HG03175 (cell line): ENCODE measurements around the gene PTPRN2.
"Not testable (repeated sequence)": the region's sequence is repeated elsewhere in the genome, so short reads cannot be mapped to it uniquely, and the experiment has no call there.

ENCODE experiments used
- ATAC-seq: cut with Tn5 transposase; IDR thresholded peaks from one replicate; pipeline ENCODE4 v1.9.1; 2021; ENCODE audit warnings: mild to moderate bottlenecking, moderate library complexity; ENCODE audit not compliant: unreplicated experiment

The PTPRN2 gene

DNA sequence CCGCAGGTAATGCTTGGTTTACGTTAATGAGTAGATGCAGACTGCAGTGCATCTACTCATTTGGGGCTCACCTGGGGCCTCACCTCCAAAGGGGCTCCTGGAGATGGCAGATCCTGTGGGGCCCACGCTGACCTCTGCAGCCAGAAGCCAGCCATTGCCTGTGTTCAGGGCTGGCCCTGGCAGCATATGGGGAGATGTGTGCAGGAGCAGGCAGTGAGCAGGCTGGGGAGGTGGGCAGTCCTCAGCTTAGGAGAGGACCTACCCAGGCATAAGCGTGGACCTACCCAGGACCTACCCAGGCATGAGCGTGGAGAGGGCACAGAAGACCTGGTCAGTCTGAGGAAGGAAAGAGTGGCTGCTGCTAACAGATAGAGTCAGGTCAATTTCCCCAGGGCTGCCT lies 178.5 kb downstream of the PTPRN2 start:
- no peak for ATAC-seq

DNA sequence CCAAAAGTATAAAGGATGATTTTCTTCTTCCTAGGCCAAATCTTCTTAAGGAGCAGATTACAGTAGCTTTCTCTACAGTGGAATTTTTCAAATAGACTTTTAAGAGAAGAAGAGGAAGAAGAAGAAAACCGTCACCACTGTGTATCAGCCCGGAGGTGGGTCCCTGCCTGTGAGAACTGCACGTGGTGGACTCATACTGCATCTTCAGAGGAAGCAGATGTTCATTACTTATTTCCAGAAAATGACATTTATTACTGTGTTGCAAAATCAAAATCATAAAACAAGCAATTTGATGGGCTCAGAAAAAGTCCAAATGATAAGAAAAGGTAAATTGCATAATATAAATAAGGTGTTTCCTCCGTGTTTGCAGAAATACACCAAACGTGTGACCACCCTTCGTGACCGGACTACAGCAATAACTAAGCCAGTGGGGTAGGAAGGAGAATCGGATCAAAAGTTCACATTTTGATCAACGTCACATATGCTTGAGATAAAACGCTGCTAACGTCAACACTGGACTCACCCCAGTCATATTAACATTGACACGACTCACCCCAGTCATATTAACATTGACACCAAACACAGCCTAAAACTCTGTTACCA lies 179.2 kb downstream of the PTPRN2 start:
- ATAC-seq, result no peak

DNA sequence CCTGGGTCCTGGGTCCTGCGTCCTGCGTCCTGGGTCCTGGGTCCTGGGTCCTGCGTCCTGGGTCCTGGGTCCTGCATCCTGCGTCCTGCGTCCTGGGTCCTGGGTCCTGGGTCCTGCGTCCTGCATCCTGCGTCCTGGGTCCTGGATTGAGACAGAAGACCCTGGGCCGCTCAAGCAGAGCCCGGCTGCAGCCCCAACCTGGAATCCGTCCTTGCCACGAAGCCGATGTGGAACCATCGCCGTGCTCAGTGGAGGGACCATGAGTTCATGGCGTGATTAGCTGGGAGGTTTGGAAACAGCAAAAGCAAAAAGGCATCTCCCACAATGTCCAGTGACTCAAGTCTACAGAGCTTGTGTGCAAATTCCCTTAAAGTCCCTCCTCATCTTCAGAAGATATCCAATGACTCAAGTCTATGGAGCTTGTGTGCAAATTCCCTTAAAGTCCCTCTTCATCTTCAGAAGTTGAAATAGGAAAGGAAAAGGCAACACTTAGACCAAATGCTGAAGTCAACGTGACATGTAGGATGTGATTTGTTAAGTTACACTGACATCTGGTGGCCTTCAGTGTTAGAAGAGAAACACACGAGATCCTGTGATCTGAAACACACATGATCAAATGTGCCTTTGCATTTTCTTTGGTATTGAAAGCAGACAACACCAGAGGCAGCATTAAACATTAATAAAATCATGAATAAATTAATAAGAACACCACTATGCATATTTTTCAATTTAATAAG lies 179.9 kb downstream of the PTPRN2 start:
- no peak for ATAC-seq

DNA sequence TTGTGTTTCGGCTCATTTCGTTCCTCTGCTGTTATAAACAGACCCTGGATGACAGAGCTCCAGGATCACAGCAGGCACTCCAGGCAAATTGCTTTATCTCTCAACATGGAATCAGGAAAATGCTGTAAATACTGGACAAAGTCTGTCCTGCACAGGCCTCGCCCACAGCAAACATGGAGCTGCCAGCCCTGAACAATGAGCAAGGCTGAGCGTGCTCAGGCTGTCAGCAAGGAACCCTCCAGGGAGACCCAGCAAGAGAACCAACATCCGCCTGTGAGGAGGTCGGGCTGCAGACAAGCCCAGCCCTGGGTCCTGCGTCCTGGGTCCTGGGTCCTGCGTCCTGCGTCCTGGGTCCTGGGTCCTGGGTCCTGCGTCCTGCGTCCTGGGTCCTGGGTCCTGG lies 180.8 kb downstream of the PTPRN2 start:
- no peak for ATAC-seq

DNA sequence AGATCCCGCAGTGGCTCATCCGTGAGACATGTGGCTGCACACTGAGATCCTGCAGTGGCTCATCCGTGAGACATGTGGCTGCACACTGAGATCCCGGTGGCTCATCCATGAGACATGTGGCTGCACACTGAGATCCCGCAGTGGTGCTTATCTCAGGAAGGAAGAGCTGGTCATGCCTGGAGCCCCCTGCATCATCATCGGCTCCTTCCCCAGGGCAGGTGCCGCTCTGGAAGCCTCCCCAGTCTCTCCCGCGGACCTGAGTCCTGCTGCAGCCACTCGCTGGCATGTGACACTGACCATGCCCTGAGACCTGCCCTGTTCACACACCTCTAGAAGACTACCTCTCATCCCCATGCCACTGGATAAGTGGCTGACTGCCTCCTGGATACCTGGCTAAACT lies 181.3 kb downstream of the PTPRN2 start:
- ATAC-seq, result no peak

DNA sequence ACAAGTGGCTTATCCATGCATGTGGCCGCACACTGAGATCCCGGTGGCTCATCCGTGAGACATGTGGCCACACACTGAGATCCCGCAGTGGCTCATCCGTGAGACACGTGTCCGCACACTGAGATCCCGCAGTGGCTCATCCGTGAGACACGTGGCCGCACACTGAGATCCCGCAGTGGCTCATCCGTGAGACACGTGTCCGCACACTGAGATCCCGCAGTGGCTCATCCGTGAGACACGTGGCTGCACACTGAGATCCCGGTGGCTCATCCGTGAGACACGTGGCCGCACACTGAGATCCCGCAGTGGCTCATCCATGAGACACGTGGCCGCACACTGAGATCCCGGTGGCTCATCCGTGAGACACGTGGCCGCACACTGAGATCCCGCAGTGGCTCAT lies 181.9 kb downstream of the PTPRN2 start:
- not testable (repeated sequence) for ATAC-seq

DNA sequence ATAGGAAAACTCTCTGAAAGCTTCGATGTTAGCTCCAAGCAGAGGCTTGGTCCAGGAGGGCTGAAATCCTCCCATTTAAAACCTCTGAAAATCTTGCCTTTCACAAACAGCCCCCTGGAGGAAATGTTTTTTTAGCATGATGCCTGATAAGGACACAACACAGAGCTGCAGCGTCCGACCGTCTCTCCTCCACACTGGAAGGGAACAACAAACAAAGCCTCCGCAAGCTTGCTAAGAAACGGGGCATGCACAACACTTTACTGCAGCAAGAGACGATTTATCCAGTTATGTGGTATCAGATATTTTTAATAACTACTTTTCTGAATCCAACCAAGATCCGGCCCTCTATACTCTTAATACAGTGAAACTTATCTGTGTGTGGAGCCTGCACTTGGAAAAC lies 182.3 kb downstream of the PTPRN2 start:
- no peak for ATAC-seq

DNA sequence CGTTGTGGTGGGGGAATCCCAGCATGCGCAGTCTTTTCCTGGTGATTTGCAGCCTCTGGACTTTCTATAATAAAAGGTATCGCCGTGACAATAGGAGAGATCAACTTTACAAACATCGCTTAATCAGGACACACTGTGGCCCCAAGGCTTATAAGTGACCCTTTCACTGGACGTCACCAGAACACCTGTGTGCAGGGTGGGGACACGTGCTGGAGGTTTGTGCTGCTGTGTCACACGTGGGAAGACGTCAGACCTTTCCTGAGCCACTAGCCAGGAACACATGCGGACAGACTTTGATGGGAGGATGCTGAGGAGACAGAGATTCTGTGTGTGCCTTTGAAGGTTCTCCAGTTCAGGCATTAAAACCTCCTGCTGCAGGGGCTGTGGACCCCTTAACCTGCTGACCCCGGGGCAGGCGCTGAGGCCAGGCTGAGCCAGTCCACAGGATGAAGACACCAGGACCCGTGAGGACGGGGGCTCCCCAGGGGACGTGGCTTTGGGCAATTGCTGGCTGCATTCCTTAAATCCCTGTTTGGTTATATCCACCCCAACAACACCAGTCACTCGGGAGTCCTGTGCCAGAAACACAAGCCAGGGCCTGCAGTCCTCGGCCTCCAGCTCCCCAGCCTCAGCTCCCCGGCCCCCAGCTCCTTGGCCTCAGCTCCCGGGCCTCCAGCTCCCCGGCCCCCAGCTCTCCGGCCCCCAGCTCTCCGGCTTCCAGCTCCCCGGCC lies 183.4 kb downstream of the PTPRN2 start:
- ATAC-seq, result no peak

DNA sequence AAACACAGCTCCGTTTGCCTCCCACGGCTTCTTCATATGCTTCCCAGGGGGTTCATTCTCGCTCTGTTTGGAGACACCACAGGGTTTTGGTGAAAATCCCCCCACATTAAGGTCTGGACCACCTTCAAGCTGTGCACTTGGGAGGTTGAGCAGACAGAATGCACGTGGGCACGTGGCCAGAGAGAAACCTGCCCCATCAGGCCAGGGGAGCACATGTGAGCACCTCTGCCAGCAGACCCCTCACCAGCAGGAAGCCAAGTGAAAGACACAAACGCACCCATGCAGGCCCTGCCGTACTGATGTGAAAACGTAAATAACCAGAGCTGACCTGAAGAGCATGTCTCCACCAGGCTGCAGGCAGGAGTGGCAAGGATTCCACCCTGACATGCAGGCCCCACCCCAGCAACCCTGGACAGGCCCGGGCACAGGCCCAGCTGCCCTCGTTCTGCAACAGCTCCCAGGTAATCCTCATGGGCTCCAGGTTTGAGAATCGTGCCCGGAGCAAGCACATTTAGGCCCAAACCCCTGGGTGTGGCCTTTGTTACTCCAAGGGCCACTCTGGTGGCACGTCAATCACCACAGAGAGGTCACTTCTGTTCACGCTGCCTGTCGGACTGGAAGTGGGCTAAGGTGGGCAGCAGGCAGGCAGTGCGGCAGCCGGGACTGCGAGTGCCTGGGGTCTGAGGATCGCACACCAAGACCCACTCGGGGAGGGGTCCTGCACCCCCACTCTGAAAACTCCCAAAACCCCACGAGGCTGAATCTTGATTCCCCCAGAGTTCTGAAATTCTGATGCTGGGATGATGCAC lies 184.4 kb downstream of the PTPRN2 start:
- no peak for ATAC-seq

DNA sequence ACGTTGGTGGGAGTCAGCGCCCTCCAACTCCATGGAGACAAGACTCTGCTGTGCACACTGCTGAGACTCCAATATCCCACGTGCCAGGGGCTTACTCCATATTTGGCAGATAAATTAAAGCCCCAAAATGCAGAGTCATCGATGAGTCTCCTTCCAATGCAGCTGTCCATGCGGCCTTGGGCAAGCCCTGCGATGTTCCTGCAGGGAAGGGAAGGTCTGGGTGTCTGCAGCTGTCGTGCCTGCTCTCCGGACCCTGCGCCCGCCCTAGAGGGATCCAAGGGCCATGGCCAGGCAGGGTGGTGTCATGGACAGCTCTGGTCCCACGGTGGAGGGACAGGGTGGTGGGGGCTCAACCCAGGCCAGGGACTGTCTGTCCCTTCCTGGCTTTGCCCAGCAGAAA lies 185.2 kb downstream of the PTPRN2 start:
- no peak for ATAC-seq

DNA sequence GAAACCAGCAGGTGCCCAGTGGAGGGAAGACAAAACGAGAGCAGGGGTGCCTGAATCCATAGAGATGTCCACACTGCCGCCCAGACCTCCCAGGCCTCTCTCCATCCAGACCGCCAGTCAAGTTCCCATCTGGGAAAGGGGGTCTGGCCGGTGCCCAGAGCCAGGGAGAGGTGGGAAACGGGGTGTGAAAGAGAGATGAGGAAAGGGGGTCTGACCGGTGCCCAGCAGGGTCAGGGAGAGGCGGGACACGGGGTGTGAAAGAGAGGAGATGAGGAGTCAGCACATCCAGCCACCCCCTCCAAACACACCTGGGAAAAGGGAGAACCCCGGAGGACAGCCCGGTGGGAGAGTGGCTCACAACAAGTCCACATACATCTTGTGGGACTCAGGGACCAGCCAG lies 185.8 kb downstream of the PTPRN2 start:
- no peak for ATAC-seq

DNA sequence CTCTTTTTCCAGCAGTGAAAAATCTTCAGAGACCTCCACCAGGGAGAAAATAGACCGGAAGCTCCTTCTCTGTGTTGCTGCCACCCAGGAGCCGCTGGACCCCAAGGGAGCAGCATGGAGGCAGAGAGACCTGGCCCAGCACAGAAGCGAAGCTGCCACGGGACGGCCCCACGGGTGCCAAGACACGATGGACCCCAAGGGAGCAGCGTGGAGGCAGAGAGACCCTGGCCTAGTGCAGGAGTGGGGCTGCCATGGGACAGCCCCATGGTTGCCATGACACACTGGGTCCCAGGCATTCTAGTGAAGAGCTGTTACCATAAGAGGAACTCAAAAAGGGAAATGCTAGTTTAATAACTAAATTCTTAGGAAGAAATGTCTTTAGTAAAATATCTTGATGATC lies 186.3 kb downstream of the PTPRN2 start:
- no peak for ATAC-seq

DNA sequence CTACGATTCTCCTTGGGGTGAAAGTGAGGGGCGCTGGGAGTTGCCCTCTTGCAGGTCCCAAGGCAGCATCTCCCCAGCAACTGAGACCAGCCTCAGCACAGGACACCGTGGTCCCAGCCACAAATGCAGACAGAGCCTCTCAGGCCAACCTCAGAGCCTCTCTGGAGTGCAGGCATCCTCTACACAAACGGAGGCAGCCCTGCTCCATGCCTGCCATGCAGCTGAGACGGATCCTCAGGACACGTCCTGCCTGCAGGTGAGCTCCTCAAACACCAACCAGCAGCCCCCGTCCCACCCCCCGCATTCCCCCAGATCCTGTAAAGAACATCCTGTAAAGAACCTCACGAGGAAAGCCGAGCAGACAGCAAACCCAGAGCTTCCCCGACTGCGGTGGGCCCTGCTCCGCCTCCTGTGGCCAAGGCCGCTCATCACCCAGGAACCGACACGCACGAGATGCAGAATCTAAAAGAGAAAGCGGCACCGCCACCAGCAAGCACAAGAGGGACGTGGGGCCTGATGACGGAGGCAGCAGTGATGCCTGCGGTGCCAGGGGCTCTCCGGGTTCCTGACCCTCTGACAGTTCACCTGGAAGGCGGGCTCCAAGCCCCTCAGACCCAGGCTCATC lies 186.9 kb downstream of the PTPRN2 start:
- no peak for ATAC-seq

DNA sequence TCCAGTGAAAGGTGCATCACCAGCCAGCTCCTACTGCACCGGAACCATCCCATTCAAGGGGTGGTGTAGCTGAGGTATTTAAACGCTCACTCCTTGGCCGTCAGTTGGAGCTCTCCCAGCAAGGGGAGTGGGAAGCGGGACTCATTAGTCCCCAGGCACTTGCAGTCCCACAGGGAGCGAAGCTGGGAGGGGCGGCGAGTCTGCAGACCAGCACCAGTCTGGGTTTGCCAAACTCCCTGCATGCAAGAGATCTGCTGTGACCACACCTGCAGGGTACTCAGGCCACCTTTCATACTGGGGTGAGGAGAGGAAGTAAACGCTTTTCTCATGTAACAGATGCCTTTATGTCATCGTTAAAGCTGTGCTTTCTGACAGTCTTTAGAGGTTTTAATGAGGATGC lies 187.9 kb downstream of the PTPRN2 start:
- no peak for ATAC-seq

DNA sequence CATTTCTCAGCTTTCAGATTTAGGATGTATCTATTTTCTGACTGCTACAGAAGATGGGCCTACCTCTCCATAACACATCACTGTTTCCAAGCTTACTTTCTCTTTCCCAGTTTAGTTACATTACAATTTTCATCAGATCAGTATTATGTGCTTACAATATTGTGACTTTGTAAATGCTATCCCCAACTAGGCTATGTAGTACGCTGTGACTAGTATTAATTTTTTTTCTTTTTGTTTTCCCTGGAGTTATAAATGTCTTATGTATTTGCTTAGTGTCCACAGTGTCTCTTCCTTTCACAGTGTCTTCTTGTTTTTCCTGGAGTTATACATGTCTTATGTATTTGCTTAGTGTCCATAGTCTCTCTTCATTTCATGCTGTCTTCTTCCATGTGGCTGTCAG lies 188.9 kb downstream of the PTPRN2 start:
- no peak for ATAC-seq

DNA sequence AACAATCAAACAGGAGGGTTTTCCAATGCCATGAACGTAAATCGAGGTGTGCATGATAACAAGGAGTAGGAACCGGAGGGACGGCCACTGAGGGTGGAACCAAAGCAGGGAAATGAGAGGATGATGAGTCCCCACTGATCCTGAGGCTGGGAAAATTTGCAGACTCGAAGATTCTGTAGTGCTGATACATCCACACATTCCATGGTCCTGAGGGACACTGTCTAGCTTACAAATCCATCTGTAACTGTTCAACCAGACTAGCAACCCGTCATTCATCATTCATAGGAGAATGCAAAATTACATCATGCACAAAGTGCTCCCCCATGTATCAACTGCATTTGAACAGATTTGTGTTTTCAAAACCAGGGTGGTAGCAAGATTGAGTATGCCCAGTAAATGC lies 189.7 kb downstream of the PTPRN2 start:
- ATAC-seq, result no peak

DNA sequence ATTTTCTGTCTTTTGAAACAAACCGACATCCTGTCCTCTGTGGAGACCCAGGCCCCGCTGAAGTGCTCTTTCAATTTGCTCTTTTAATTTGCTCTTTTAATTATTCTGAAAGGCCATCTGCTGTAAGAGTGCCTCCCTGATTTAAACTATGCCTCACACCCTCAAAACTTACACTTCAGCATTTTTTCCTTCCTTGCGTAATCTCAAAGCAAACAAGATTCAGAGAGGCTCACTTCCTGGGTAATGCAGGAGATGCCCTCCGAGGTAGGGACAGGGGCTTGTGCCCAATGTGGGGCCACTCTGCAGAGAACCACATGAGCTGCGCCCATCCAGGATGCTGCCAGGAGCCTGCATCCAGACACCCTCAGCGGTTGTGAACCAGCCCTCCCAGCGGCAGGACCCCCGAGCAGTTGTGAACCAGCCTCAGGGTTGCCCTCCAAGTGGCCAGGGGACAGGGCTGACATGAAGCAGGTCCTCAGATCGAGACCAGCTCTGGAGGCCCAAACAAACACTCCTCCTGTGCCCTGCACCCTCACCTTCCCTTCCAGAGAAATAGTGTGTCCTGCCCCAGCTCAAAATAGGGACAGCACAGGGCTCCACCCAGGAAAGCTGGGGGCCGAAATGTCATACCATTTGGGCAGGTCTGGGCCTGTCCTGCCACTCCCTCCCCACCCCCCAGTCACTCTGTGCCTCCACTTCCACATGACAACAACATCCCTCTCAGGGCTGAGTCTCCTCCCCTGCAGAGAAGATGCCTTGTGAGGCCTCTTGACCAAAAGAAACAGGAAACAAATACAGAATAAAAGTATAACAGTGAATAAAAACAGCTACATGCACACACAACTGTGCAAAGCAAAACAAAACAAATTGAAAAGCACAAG lies 190.4 kb downstream of the PTPRN2 start:
- no peak for ATAC-seq

DNA sequence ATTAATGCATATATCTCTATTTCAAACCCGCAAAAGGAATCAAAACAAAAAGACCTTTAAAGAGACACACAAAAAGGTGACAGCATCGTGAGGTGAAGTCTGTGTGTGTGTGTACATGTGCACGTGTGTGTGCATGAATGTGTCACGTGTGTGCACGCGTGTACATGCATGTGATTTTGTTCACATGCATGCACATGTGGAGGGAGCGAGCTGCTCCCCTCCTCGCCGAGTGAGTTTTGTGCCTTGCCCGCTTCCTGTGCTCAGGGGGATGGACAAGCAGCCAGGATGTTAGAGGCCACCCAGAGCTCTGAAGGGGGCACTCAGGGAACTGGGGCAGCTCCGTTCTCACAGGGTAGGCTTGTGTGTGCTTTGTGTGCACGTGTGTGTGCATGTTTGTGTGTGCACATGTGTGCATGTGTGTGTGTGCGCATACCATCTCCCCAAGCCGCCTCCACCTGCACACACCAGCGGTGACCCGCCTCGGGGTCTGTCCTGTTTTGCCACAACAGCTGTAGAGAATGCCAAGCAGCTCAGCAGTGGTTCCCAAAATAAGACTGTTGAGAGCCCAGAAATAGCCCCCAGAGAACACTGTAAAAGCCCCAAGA lies 191.2 kb downstream of the PTPRN2 start:
- ATAC-seq, result no peak

DNA sequence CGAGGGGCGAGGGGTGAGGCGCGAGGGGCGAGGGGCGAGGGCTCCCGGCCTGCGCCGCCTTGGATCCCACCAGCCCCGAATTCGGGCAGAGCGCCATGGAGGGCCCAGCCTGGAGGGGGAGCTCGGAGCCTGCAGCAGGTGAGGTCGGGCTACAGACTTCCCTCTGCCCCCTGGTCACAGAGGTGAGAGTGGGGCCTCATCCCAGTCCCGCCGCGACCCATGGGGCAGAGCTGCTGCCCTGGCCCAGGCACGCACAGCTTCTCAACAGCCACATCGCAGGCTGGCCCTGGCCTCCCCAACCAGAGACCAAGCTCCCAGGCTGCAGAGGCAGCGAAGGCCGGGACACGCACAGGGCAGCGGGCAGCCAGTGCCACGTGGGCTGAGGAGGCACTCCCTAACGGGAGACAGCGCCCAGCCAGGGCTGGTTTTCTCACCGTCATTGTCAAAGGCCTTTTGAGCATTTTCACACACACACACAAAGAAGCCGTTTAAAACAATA lies 191.8 kb downstream of the PTPRN2 start:
- ATAC-seq, result no peak
